ENCODE data around the gene CSGALNACT2. TPM values are rescaled to one million over a fixed set of nuclear protein-coding genes. Genes with fewer than 3 reads are reported as not detected.

The CSGALNACT2 gene
- polyA plus RNA-seq, 3 donors from 2014 or later = 14.8 to 27.6 (median 17.6) TPM

- Mint-ChIP-seq H3K4me3 (no peak overlapping the region), H3K36me3 (peaks cover 0 to 8% (median 3%) of the 10 kb centered on the region in 3 donors), H3K27me3 (ENCODE audit: low read depth in 3 of 3) (peaks cover 0 to 2% (median 0%) of the 10 kb centered on the region in 3 donors), H3K27ac (peak overlapping the region in 1 of 6 donors; percentile 21), H3K9me3 (no peaks in the 10 kb centered on the region), H3K4me1 (peaks cover 16 to 39% of the 10 kb centered on the region in 2 donors)
- peak in 1 of 3 donors; percentile 22 for DNase-seq
Observed at GRCh38 chr10:43220657-43221418, 82.6 kb downstream of the CSGALNACT2 start.

- no peak for DNase-seq
- Mint-ChIP-seq H3K4me3 (peak overlapping the region in 1 of 5 donors; percentile 13), H3K4me1 (peaks cover 20 to 47% of the 10 kb centered on the region in 2 donors)
Observed at GRCh38 chr10:43221419-43222209, 83.4 kb downstream of the CSGALNACT2 start.

GRCh38 chr10:43222210-43222720 is 84.0 kb downstream of the CSGALNACT2 start:
- H3K27me3 Mint-ChIP-seq (ENCODE audit: low read depth in 3 of 3) = peaks cover 0 to 3% (median 2%) of the 10 kb centered on the region in 3 donors
- no peak for DNase-seq
- peaks cover 0 to 8% (median 3%) of the 10 kb centered on the region in 3 donors for H3K36me3 Mint-ChIP-seq
- no peak overlapping the region for H3K4me3 Mint-ChIP-seq
- peaks cover 26 to 50% of the 10 kb centered on the region in 2 donors for H3K4me1 Mint-ChIP-seq
- H3K9me3 Mint-ChIP-seq = no peaks in the 10 kb centered on the region
- peak overlapping the region in 2 of 6 donors; percentile 34 to 55 for H3K27ac Mint-ChIP-seq

More at GRCh38 chr10:43221419-43222209, 83.4 kb downstream of the CSGALNACT2 start:
- H3K9me3 Mint-ChIP-seq = no peaks in the 10 kb centered on the region
- peaks cover 0 to 2% (median 0%) of the 10 kb centered on the region in 3 donors for H3K27me3 Mint-ChIP-seq (ENCODE audit: low read depth in 3 of 3)
- H3K27ac Mint-ChIP-seq = peak overlapping the region in 4 of 6 donors; percentile 21 to 71 (median 29)
- H3K36me3 Mint-ChIP-seq = peaks cover 0 to 8% (median 3%) of the 10 kb centered on the region in 3 donors

- H3K27ac Mint-ChIP-seq = peak overlapping the region in 4 of 6 donors; percentile 15 to 35 (median 28)
- no peak overlapping the region for H3K4me3 Mint-ChIP-seq
- no peak for DNase-seq
- H3K9me3 Mint-ChIP-seq = no peaks in the 10 kb centered on the region
- H3K36me3 Mint-ChIP-seq = peaks cover 0 to 8% (median 3%) of the 10 kb centered on the region in 3 donors
- H3K27me3 Mint-ChIP-seq (ENCODE audit: low read depth in 3 of 3) = peaks cover 0 to 6% (median 3%) of the 10 kb centered on the region in 3 donors
- H3K4me1 Mint-ChIP-seq = peaks cover 34 to 57% of the 10 kb centered on the region in 2 donors
Observed at GRCh38 chr10:43223056-43223455, 84.8 kb downstream of the CSGALNACT2 start.

- Mint-ChIP-seq H3K36me3 (peaks cover 0 to 8% (median 3%) of the 10 kb centered on the region in 3 donors), H3K4me3 (no peak overlapping the region), H3K4me1 (peaks cover 45 to 69% of the 10 kb centered on the region in 2 donors), H3K27ac (peak overlapping the region in 5 of 6 donors; percentile 3 to 88 (median 25)), H3K27me3 (ENCODE audit: low read depth in 3 of 3) (peaks cover 0 to 12% (median 7%) of the 10 kb centered on the region in 3 donors), H3K9me3 (no peaks in the 10 kb centered on the region)
- DNase-seq = no peak
Observed at GRCh38 chr10:43224321-43224720, 86.1 kb downstream of the CSGALNACT2 start.

GRCh38 chr10:43225004-43225786 is 87.0 kb downstream of the CSGALNACT2 start:
- Mint-ChIP-seq H3K4me3 (peak overlapping the region in 4 of 5 donors; percentile 1 to 52 (median 36)), H3K27me3 (ENCODE audit: low read depth in 3 of 3) (peaks cover 0 to 12% (median 7%) of the 10 kb centered on the region in 3 donors), H3K9me3 (no peaks in the 10 kb centered on the region), H3K4me1 (peaks cover 47 to 69% of the 10 kb centered on the region in 2 donors), H3K27ac (peak overlapping the region; percentile 12 to 85 (median 50)), H3K36me3 (peaks cover 0 to 8% (median 3%) of the 10 kb centered on the region in 3 donors)
- DNase-seq = no peak

GRCh38 chr10:43225787-43226153 is 87.5 kb downstream of the CSGALNACT2 start:
- Mint-ChIP-seq H3K27ac (peak overlapping the region in 5 of 6 donors; percentile 36 to 85 (median 59)), H3K9me3 (no peaks in the 10 kb centered on the region), H3K27me3 (ENCODE audit: low read depth in 3 of 3) (peaks cover 0 to 12% (median 7%) of the 10 kb centered on the region in 3 donors), H3K36me3 (peaks cover 0 to 8% (median 3%) of the 10 kb centered on the region in 3 donors), H3K4me1 (peaks cover 52 to 68% of the 10 kb centered on the region in 2 donors), H3K4me3 (peak overlapping the region; percentile 7 to 52 (median 37))
- peak in 1 of 3 donors; percentile 32 for DNase-seq

GRCh38 chr10:43226441-43226840 is 88.2 kb downstream of the CSGALNACT2 start:
- H3K4me3 Mint-ChIP-seq = peak overlapping the region; percentile 19 to 59 (median 47)
- H3K27me3 Mint-ChIP-seq (ENCODE audit: low read depth in 3 of 3) = peaks cover 0 to 12% (median 7%) of the 10 kb centered on the region in 3 donors
- no peak for DNase-seq
- peak overlapping the region; percentile 42 to 85 (median 72) for H3K27ac Mint-ChIP-seq
- H3K4me1 Mint-ChIP-seq = peaks cover 55 to 68% of the 10 kb centered on the region in 2 donors
- peaks cover 0 to 8% (median 3%) of the 10 kb centered on the region in 3 donors for H3K36me3 Mint-ChIP-seq
- H3K9me3 Mint-ChIP-seq = no peaks in the 10 kb centered on the region

GRCh38 chr10:43226851-43227845 is 88.9 kb downstream of the CSGALNACT2 start:
- H3K9me3 Mint-ChIP-seq = no peaks in the 10 kb centered on the region
- peaks cover 0 to 8% (median 3%) of the 10 kb centered on the region in 3 donors for H3K36me3 Mint-ChIP-seq
- H3K27ac Mint-ChIP-seq = peak overlapping the region; percentile 42 to 92 (median 74)
- no peak for DNase-seq
- peak overlapping the region; percentile 59 to 93 (median 90) for H3K4me3 Mint-ChIP-seq
- peaks cover 60 to 68% of the 10 kb centered on the region in 2 donors for H3K4me1 Mint-ChIP-seq
- peaks cover 1 to 12% (median 7%) of the 10 kb centered on the region in 3 donors for H3K27me3 Mint-ChIP-seq (ENCODE audit: low read depth in 3 of 3)

GRCh38 chr10:43227911-43228782 is 89.9 kb downstream of the CSGALNACT2 start:
- no peak for DNase-seq
- Mint-ChIP-seq H3K36me3 (peaks cover 0 to 8% (median 3%) of the 10 kb centered on the region in 3 donors), H3K4me1 (peaks cover 65 to 68% of the 10 kb centered on the region in 2 donors), H3K4me3 (peak overlapping the region; percentile 89 to 93 (median 90)), H3K27me3 (ENCODE audit: low read depth in 3 of 3) (peaks cover 2 to 12% (median 7%) of the 10 kb centered on the region in 3 donors), H3K9me3 (no peaks in the 10 kb centered on the region), H3K27ac (peak overlapping the region; percentile 64 to 92 (median 83))

GRCh38 chr10:43228783-43229207 is 90.5 kb downstream of the CSGALNACT2 start:
- peak in 2 of 3 donors; percentile 36 to 47 for DNase-seq
- peak overlapping the region; percentile 64 to 92 (median 83) for H3K27ac Mint-ChIP-seq
- peaks cover 2 to 12% (median 7%) of the 10 kb centered on the region in 3 donors for H3K27me3 Mint-ChIP-seq (ENCODE audit: low read depth in 3 of 3)
- H3K4me1 Mint-ChIP-seq = peaks cover 70 to 71% of the 10 kb centered on the region in 2 donors
- no peaks in the 10 kb centered on the region for H3K9me3 Mint-ChIP-seq
- H3K4me3 Mint-ChIP-seq = peak overlapping the region; percentile 89 to 93 (median 90)
- peaks cover 0 to 4% (median 3%) of the 10 kb centered on the region in 3 donors for H3K36me3 Mint-ChIP-seq

All from immature natural killer cell (primary cell).